Stimulated activated CD4-positive, alpha-beta T cell treated with anti-CD3 and anti-CD28 coated beads, TNF-alpha, amount 100 ng/mL, for 4 hours (primary cell): ENCODE measurements around the gene OR5AN1.
"Not testable (repeated sequence)": the region's sequence is repeated elsewhere in the genome, so short reads cannot be mapped to it uniquely, and the experiment has no call there.

Experiments used
- DNase-seq, 3 experiments: peaks; one replicate each; pipeline ENCODE4 v3.0.0-alpha.2; 2020; ENCODE audit warnings: low read depth in 3 of 3

OR5AN1 gene

GRCh38 chr11:59358595-59358994 is at the start of gene OR5AN1:
OR5AN1 (plus strand) TSS chr11:59358895; CDS start chr11:59364459, 5,564 bp downstream.
- no peak for DNase-seq

- no peak for DNase-seq
Observed at GRCh38 chr11:59335001-59335400, 23.7 kb upstream of the OR5AN1 start.

GRCh38 chr11:59336176-59336575 is 22.5 kb upstream of the OR5AN1 start:
- DNase-seq, result no peak

GRCh38 chr11:59336931-59337330 is 21.8 kb upstream of the OR5AN1 start:
- no peak for DNase-seq

GRCh38 chr11:59349657-59350056 is 9.0 kb upstream of the OR5AN1 start:
- not testable (repeated sequence) for DNase-seq

- no peak for DNase-seq
Observed at GRCh38 chr11:59355226-59355625, 3.5 kb upstream of the OR5AN1 start.

GRCh38 chr11:59356561-59356960 is 2.1 kb upstream of the OR5AN1 start:
- no peak for DNase-seq

GRCh38 chr11:59358020-59358419 is 675 bp upstream of the OR5AN1 start:
- DNase-seq, result no peak

GRCh38 chr11:59365232-59366018 is 6.7 kb downstream of the OR5AN1 start:
- DNase-seq, result no peak

- no peak for DNase-seq
Observed at GRCh38 chr11:59368238-59369022, 9.7 kb downstream of the OR5AN1 start.

GRCh38 chr11:59372324-59372723 is 13.6 kb downstream of the OR5AN1 start:
- DNase-seq, result not testable (repeated sequence)

GRCh38 chr11:59380263-59381059 is 21.8 kb downstream of the OR5AN1 start:
- no peak for DNase-seq

GRCh38 chr11:59394186-59394585 is 35.5 kb downstream of the OR5AN1 start:
- no peak for DNase-seq

- DNase-seq, result no peak
Observed at GRCh38 chr11:59400461-59401261, 42.0 kb downstream of the OR5AN1 start.

GRCh38 chr11:59401262-59401552 is 42.5 kb downstream of the OR5AN1 start:
- DNase-seq, result no peak

- DNase-seq, result no peak
Observed at GRCh38 chr11:59403546-59403945, 44.9 kb downstream of the OR5AN1 start.

GRCh38 chr11:59413646-59414045 is 55.0 kb downstream of the OR5AN1 start:
- DNase-seq, result no peak

GRCh38 chr11:59415111-59415510 is 56.4 kb downstream of the OR5AN1 start:
- DNase-seq, result no peak

- no peak for DNase-seq
Observed at GRCh38 chr11:59416613-59417012, 57.9 kb downstream of the OR5AN1 start.

GRCh38 chr11:59417023-59417422 is 58.3 kb downstream of the OR5AN1 start:
- no peak for DNase-seq

GRCh38 chr11:59418156-59418555 is 59.5 kb downstream of the OR5AN1 start:
- DNase-seq, result no peak
